SKM-1 treated with dmso at 0.1 percent for 144 hours (cell line): ENCODE results near the gene NOM1.

ENCODE experiments used
- DNase-seq: peaks from one replicate; lab custom pipeline; 2025; ENCODE audit not compliant: unreplicated experiment; lab: John Stamatoyannopoulos, UW

Gene NOM1

GRCh38 chr7:157003445-157003755 is 53.9 kb downstream of the NOM1 start:
- DNase-seq = no peak

GRCh38 chr7:157003756-157004520 is 54.4 kb downstream of the NOM1 start:
- DNase-seq = no peak

GRCh38 chr7:157004521-157005455 is 55.3 kb downstream of the NOM1 start:
- DNase-seq = no peak

GRCh38 chr7:157005456-157006204 is 56.1 kb downstream of the NOM1 start:
- DNase-seq = no peak

- DNase-seq = no peak
Measured at GRCh38 chr7:157006205-157006747, 56.8 kb downstream of the NOM1 start.

GRCh38 chr7:157006829-157007469 is 57.4 kb downstream of the NOM1 start:
- no peak for DNase-seq

- no peak for DNase-seq
Measured at GRCh38 chr7:157007470-157008066, 58.1 kb downstream of the NOM1 start.

GRCh38 chr7:157008206-157009169 is 59.0 kb downstream of the NOM1 start:
- no peak for DNase-seq

- DNase-seq = no peak
Measured at GRCh38 chr7:157009170-157009777, 59.8 kb downstream of the NOM1 start.

- DNase-seq = no peak
Measured at GRCh38 chr7:157009778-157010587, 60.5 kb downstream of the NOM1 start.

GRCh38 chr7:157010588-157011332 is 61.2 kb downstream of the NOM1 start, which contains the start of gene MNX1:
TSS of gene MNX1 (minus strand) at chr7:157010663. CDS start at chr7:157010350, 313 bp downstream.
- DNase-seq = no peak

GRCh38 chr7:157011333-157012112 is 62.0 kb downstream of the NOM1 start:
- no peak for DNase-seq

- no peak for DNase-seq
Measured at GRCh38 chr7:157012113-157012547, 62.6 kb downstream of the NOM1 start.

GRCh38 chr7:157013101-157013500 is 63.6 kb downstream of the NOM1 start:
- no peak for DNase-seq

GRCh38 chr7:157013602-157014549 is 64.4 kb downstream of the NOM1 start:
- DNase-seq = no peak
